Smooth muscle cell (in vitro differentiated cells): ENCODE results near the gene RNF32. TPM values are rescaled to one million over a fixed set of nuclear protein-coding genes. Genes with fewer than 3 reads are reported as not detected.

Source experiments
- DNase-seq: peaks from one replicate; lab custom pipeline; 2025; ENCODE audit not compliant: unreplicated experiment; lab: John Stamatoyannopoulos, UW
- H2AFZ ChIP-seq: fragments of 200-600 bp; sonication (generic); 2 replicates; pipeline ENCODE4 v1.6.0; 2016; ENCODE audit warnings: antibody characterized with exemption, low read depth, mild to moderate bottlenecking
- H3F3A ChIP-seq: fragments of 200-600 bp; sonication (generic); 2 replicates; pipeline ENCODE4 v1.6.0; 2017; ENCODE audit warnings: antibody characterized with exemption, low read depth
- H3K27ac ChIP-seq: fragments of 200-600 bp; sonication (generic); 2 replicates; pipeline ENCODE4 v1.5.1; 2016; ENCODE audit warnings: low read depth, mild to moderate bottlenecking
- H3K27me3 ChIP-seq: fragments of 200-600 bp; sonication (generic); 2 replicates; pipeline ENCODE4 v1.6.1; 2016; ENCODE audit warnings: low read depth, mild to moderate bottlenecking
- H3K36me3 ChIP-seq: fragments of 200-600 bp; sonication (generic); 2 replicates; pipeline ENCODE4 v1.5.1; 2016; ENCODE audit warnings: low read depth
- H3K4me1 ChIP-seq: fragments of 200-600 bp; sonication (generic); 2 replicates; pipeline ENCODE4 v1.5.1; 2016; ENCODE audit warnings: low read depth
- H3K4me2 ChIP-seq: fragments of 200-600 bp; sonication (generic); 2 replicates; pipeline ENCODE4 v1.6.0; 2016; ENCODE audit warnings: mild to moderate bottlenecking
- H3K4me3 ChIP-seq: fragments of 200-600 bp; sonication (generic); 2 replicates; pipeline ENCODE4 v1.5.1; 2016; ENCODE audit warnings: mild to moderate bottlenecking
- H3K79me2 ChIP-seq: fragments of 200-600 bp; sonication (generic); 2 replicates; pipeline ENCODE4 v1.6.0; 2016; ENCODE audit warnings: low read depth, mild to moderate bottlenecking
- H3K9ac ChIP-seq: fragments of 200-600 bp; sonication (generic); 2 replicates; pipeline ENCODE4 v1.6.0; 2016; ENCODE audit warnings: low read depth
- H3K9me3 ChIP-seq: fragments of 200-600 bp; sonication (generic); replicated peaks from 2 replicates; pipeline ENCODE4 v1.5.1; 2016; ENCODE audit warnings: low read depth
- H4K20me1 ChIP-seq: fragments of 200-600 bp; sonication (generic); 2 replicates; pipeline ENCODE4 v1.6.0; 2016; ENCODE audit warnings: low read depth
- CTCF ChIP-seq: fragments of 200-600 bp; sonication (generic); IDR thresholded peaks from 2 replicates; pipeline ENCODE4 v1.5.1; 2017; ENCODE audit warnings: borderline replicate concordance, mild to moderate bottlenecking, antibody characterized with exemption; ENCODE audit not compliant: insufficient read depth, poor library complexity, severe bottlenecking
- WGBS: methylation state at CpG from one replicate; pipeline ENCODE4 v1.1.7; 2016; ENCODE audit warnings: low lambda C conversion rate; 5-methylcytosine and 5-hydroxymethylcytosine counted together
- polyA plus RNA-seq: library from polyadenylated mRNA; unstranded; fragments of >200 nt; fragmentation: Nextera tagmentation; extraction: Ambion mirVana; gene quantifications from 2 replicates; pipeline ENCODE4 v1.2.1, GENCODE V29; 2016
- total RNA-seq: library from RNA; depleted of rRNA; stranded (reverse); fragments of >200 nt; gene quantifications from 2 replicates; pipeline ENCODE4 v1.2.3, GENCODE V29; 2014

RNF32 gene
- total and polyA plus RNA-seq, 2 experiments from 2014 or later = 0.63 to 4.3 TPM

- DNase-seq = no peak
- Histone ChIP-seq H3K79me2 (no peaks in the 10 kb centered on the region), H3K4me1 (no peaks in the 10 kb centered on the region), H3K27ac (no peak overlapping the region), H3F3A (no peaks in the 10 kb centered on the region), H3K4me3 (no peak overlapping the region), H3K9ac (no peak overlapping the region), H3K27me3 (no peaks in the 10 kb centered on the region), H3K9me3 (no peaks in the 10 kb centered on the region), H3K36me3 (no peaks in the 10 kb centered on the region), H4K20me1 (no peaks in the 10 kb centered on the region), H2AFZ (no peak overlapping the region), H3K4me2 (no peak overlapping the region)
- no peak for TF ChIP-seq CTCF
- 86% methylated on average over 7 of the region's 7 CpGs for WGBS
Measured at GRCh38 chr7:156609010-156609877, 31.3 kb upstream of the RNF32 start.

- Histone ChIP-seq H3K36me3 (no peaks in the 10 kb centered on the region), H3K4me1 (no peaks in the 10 kb centered on the region), H3K9me3 (no peaks in the 10 kb centered on the region), H3K27ac (no peak overlapping the region), H3F3A (no peaks in the 10 kb centered on the region), H2AFZ (no peak overlapping the region), H3K79me2 (no peaks in the 10 kb centered on the region), H3K4me3 (no peak overlapping the region), H3K4me2 (no peak overlapping the region), H4K20me1 (no peaks in the 10 kb centered on the region), H3K9ac (no peak overlapping the region), H3K27me3 (no peaks in the 10 kb centered on the region)
- TF ChIP-seq CTCF = no peak
- WGBS = 92% methylated on average over 11 of the region's 11 CpGs
- DNase-seq = no peak
Measured at GRCh38 chr7:156610130-156610529, 30.4 kb upstream of the RNF32 start.

- H2AFZ ChIP-seq = no peak overlapping the region
- H3F3A ChIP-seq = no peaks in the 10 kb centered on the region
- no peaks in the 10 kb centered on the region for H3K4me1 ChIP-seq
- DNase-seq = no peak
- H3K4me2 ChIP-seq = no peak overlapping the region
- H3K9ac ChIP-seq = no peak overlapping the region
- no peak for TF ChIP-seq CTCF
- no peaks in the 10 kb centered on the region for H4K20me1 ChIP-seq
- H3K9me3 ChIP-seq = no peaks in the 10 kb centered on the region
- H3K27ac ChIP-seq = no peak overlapping the region
- WGBS = 83% methylated on average over 11 of the region's 11 CpGs
- H3K36me3 ChIP-seq = no peaks in the 10 kb centered on the region
- no peaks in the 10 kb centered on the region for H3K79me2 ChIP-seq
- no peaks in the 10 kb centered on the region for H3K27me3 ChIP-seq
- H3K4me3 ChIP-seq = no peak overlapping the region
Measured at GRCh38 chr7:156610601-156611000, 30.0 kb upstream of the RNF32 start.
